NCI-H1092 (cell line): ENCODE data around the gene C2orf80.
"Not testable (repeated sequence)": the region's sequence is repeated elsewhere in the genome, so short reads cannot be mapped to it uniquely, and the experiment has no call there.

Experiments
- DNase-seq: peaks from one replicate; lab custom pipeline; 2025; lab: John Stamatoyannopoulos, UW

C2orf80 gene

GRCh38 chr2:208179028-208179609 is 10.7 kb downstream of the C2orf80 start:
- no peak for DNase-seq

- DNase-seq: no peak
These were observed 14.0 kb downstream of the C2orf80 start for GRCh38 chr2:208175840-208176153.

GRCh38 chr2:208175069-208175839 is 14.6 kb downstream of the C2orf80 start:
- peak; percentile 37 for DNase-seq

GRCh38 chr2:208174144-208174543 is 15.7 kb downstream of the C2orf80 start:
- DNase-seq: no peak

GRCh38 chr2:208172125-208172524 is 17.7 kb downstream of the C2orf80 start:
- DNase-seq: no peak

GRCh38 chr2:208164951-208165755 is 24.7 kb downstream of the C2orf80 start:
- DNase-seq: no peak

GRCh38 chr2:208163489-208163888 is 26.3 kb downstream of the C2orf80 start, which contains the start of gene CRYGA:
Gene CRYGA (minus strand): TSS chr2:208163589. CDS start chr2:208163556, 33 bp downstream.
- no peak for DNase-seq

GRCh38 chr2:208156439-208156838 is 33.4 kb downstream of the C2orf80 start:
- DNase-seq: no peak

GRCh38 chr2:208153156-208153555 is 36.7 kb downstream of the C2orf80 start:
- DNase-seq: no peak

- no peak for DNase-seq
These were observed 38.9 kb downstream of the C2orf80 start for GRCh38 chr2:208150956-208151355.

GRCh38 chr2:208150094-208150493 is 39.7 kb downstream of the C2orf80 start:
- no peak for DNase-seq

- no peak for DNase-seq
These were observed 41.0 kb downstream of the C2orf80 start for GRCh38 chr2:208148803-208149202.

GRCh38 chr2:208147759-208148158 is 42.1 kb downstream of the C2orf80 start:
- no peak for DNase-seq

GRCh38 chr2:208147008-208147407 is 42.8 kb downstream of the C2orf80 start:
- no peak for DNase-seq

GRCh38 chr2:208146006-208146405 is 43.8 kb downstream of the C2orf80 start, which contains the start of gene CRYGB:
Gene CRYGB (minus strand): TSS chr2:208146158. CDS start chr2:208146120, 38 bp downstream.
- DNase-seq: no peak

- DNase-seq: no peak
These were observed 46.7 kb downstream of the C2orf80 start for GRCh38 chr2:208142925-208143799.

- DNase-seq: peak; percentile 62
These were observed 47.4 kb downstream of the C2orf80 start for GRCh38 chr2:208142240-208142924.

- DNase-seq: no peak
These were observed 50.4 kb downstream of the C2orf80 start for GRCh38 chr2:208139447-208139846.

- not testable (repeated sequence) for DNase-seq
These were observed 51.5 kb downstream of the C2orf80 start for GRCh38 chr2:208138334-208138733.

- DNase-seq: no peak
These were observed 53.1 kb downstream of the C2orf80 start for GRCh38 chr2:208136716-208137094.
